ENCODE measurements around the gene LMBR1. TPM values are rescaled to one million over a fixed set of nuclear protein-coding genes. Genes with fewer than 3 reads are reported as not detected.
A peak's percentile ranks its signal among the peaks of the same experiment; 100 is the strongest.
"Not testable (repeated sequence)": the region's sequence is repeated elsewhere in the genome, so short reads cannot be mapped to it uniquely, and the experiment has no call there.

Gene LMBR1
- total RNA-seq, 2 experiments from 2014 or later: 42.7 to 50.6 TPM

- ChIA-PET CTCF (interaction anchor here (0.6 kb wide), 1 partner anchor 322 kb away, joined by 3 read pairs; no protein-coding TSS in a partner anchor), POLR2A (no interaction called here)
- H3K27me3 Mint-ChIP-seq: peaks cover 29% of the 10 kb centered on the region
- no peak for ATAC-seq
- no peak overlapping the region for H3K27ac Mint-ChIP-seq
- H3K4me3 Mint-ChIP-seq: no peak overlapping the region
- H3K36me3 Mint-ChIP-seq (ENCODE audit: low read depth): no peaks in the 10 kb centered on the region
- no peaks in the 10 kb centered on the region for H3K9me3 Mint-ChIP-seq
- intact Hi-C loops (cut with micrococcal nuclease): no loop called here
- no peak for TF ChIP-seq CTCF (IDR thresholded peaks at IDR 0.05)
- DNase-seq: no peak
- peaks cover 25% of the 10 kb centered on the region for H3K4me1 Mint-ChIP-seq (ENCODE audit: low read depth)
Observed at GRCh38 chr7:156927571-156928405, 34.8 kb upstream of the LMBR1 start.

GRCh38 chr7:156925821-156926220, 32.8 kb upstream of the LMBR1 start:
- peaks cover 32% of the 10 kb centered on the region for H3K27me3 Mint-ChIP-seq
- H3K36me3 Mint-ChIP-seq (ENCODE audit: low read depth); ATAC-seq; H3K4me3 Mint-ChIP-seq; intact Hi-C loops (cut with micrococcal nuclease); H3K27ac Mint-ChIP-seq; H3K9me3 Mint-ChIP-seq; DNase-seq: not testable (repeated sequence)
- ChIA-PET CTCF (interaction anchor here (1.2 kb wide), 1 partner anchor 24 kb away, joined by 3 read pairs; the partner anchor contains the start of gene NOM1), POLR2A (interaction anchor here (1.1 to 2.3 kb wide), 2 partner anchors 24 to 32 kb away, joined by 4 to 10 read pairs; partner anchors contain the start of genes LMBR1 and NOM1)
- peaks cover 35% of the 10 kb centered on the region for H3K4me1 Mint-ChIP-seq (ENCODE audit: low read depth)

DNA sequence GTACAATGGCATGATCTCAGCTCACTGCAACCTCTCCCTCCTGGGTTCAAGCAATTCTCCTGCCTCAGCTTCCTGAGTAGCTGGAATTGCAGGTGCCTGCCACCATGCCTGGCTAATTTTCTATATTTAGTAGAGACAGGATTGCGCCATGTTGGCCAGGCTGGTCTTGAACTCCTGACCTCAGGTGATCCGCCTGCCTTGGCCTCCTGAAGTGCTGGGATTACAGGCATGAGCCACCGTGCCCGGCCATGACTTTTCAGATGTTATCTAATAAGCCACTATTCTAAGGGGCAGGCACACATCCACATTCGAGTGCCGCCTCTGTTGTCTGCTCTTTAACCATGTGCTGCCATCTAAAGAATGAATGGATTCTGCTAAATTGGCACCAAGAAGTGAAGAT, 29.3 kb upstream of the LMBR1 start:
- H3K36me3 Mint-ChIP-seq (ENCODE audit: low read depth); H3K4me3 Mint-ChIP-seq; intact Hi-C loops (cut with micrococcal nuclease); ATAC-seq; H3K9me3 Mint-ChIP-seq; DNase-seq: not testable (repeated sequence)
- ChIA-PET POLR2A (interaction anchor here (0.8 to 1.7 kb wide), 2 partner anchors 27 to 29 kb away, joined by 3 to 6 read pairs; partner anchors contain the start of genes LMBR1 and NOM1), CTCF (interaction anchor here (1.4 kb wide), 1 partner anchor 29 kb away, joined by 5 read pairs; the partner anchor contains the start of gene LMBR1)
- Mint-ChIP-seq H3K27ac (peak overlapping the region; percentile 80), H3K4me1 (ENCODE audit: low read depth) (peaks cover 43% of the 10 kb centered on the region), H3K27me3 (peaks cover 39% of the 10 kb centered on the region)

DNA sequence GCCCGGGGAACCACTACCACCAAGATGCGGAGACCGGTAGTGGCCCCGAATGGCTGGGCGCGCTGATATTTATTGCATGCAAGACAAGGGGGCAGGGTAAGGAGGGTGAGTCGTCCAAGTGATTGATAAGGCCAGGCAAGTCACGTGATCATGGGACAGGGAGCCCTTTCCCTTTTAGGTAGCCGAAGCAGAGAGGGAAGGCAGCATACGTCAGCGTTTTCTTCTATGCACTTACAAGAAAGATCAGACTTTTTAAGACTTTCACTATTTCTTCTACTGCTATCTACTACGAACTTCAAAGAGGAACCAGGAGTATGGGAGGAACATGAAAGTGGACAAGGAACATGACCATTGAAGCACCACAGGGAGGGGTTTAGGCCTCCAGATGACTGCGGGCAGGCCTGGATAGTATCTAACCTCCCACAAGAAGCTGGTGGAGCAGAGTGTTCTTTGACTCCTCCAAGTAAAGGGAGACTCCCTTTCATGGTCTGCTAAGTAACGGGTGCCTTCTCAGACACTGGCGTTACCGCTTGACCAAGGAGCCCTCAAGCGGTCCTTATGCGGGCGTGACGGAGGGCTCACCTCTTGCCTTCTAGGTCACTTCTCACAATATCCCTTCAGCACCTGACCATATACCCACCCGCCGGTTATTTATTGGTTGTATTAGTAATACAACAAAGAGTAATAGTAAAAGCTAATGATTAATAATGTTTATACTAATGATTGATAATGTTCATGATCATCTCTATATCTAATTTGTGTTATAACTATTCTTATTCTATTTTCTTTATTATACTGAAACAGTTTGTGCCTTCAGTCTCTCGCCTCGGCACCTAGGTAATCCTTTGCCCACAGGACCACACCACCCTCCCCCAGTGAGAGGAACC, 27.7 kb upstream of the LMBR1 start:
- H3K4me3 Mint-ChIP-seq; intact Hi-C loops (cut with micrococcal nuclease): not testable (repeated sequence)
- CTCF ChIA-PET: interaction anchor here (1.6 kb wide), 1 partner anchor 14 kb away, joined by 3 read pairs; no protein-coding TSS in a partner anchor

GRCh38 chr7:156920076-156920475, 27.1 kb upstream of the LMBR1 start:
- no peak for TF ChIP-seq CTCF (IDR thresholded peaks at IDR 0.05)
- peaks cover 43% of the 10 kb centered on the region for H3K4me1 Mint-ChIP-seq (ENCODE audit: low read depth)
- POLR2A ChIA-PET: no interaction called here

More for the DNA sequence above, 27.7 kb upstream of the LMBR1 start:
- not testable (repeated sequence) for H3K27ac Mint-ChIP-seq; DNase-seq; H3K9me3 Mint-ChIP-seq; H3K36me3 Mint-ChIP-seq (ENCODE audit: low read depth); ATAC-seq
- Mint-ChIP-seq H3K27me3 (peaks cover 42% of the 10 kb centered on the region), H3K4me1 (ENCODE audit: low read depth) (peaks cover 43% of the 10 kb centered on the region)
- POLR2A ChIA-PET: interaction anchor here (1.7 kb wide), 1 partner anchor 29 kb away, joined by 6 read pairs; the partner anchor contains the start of gene NOM1

DNA sequence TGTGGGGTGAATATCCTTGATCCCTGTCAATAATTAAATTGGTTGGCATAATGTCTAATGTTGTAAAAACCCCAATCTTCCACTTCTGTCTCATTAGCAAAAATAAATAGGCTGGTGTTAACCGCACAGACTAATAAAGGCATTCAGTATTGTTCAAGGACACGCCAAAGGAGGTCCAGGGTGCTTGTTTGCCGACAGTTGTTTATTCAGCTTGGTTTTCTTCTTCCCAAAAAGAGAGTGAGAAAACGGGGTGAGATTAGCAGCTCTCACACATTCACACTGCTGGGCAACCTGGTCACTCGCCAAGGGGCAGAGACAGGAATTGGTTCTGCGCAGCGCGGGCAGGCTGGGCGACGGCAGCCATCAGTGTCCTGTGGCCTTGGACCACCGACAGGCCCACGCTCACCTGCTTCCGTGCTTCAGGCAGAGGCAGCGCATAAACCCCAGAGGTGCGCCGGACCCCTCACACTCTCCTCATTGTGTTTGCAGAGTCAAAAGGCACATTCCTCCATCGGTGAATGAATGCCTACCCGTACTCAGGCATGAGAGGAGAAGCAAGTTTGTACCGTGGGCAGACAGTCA, 26.2 kb upstream of the LMBR1 start:
- intact Hi-C loops (cut with micrococcal nuclease): no loop called here
- Mint-ChIP-seq H3K4me3 (no peak overlapping the region), H3K27ac (no peak overlapping the region), H3K9me3 (no peaks in the 10 kb centered on the region), H3K4me1 (ENCODE audit: low read depth) (peaks cover 40% of the 10 kb centered on the region), H3K36me3 (ENCODE audit: low read depth) (no peaks in the 10 kb centered on the region), H3K27me3 (peaks cover 44% of the 10 kb centered on the region)
- DNase-seq (no peak), ATAC-seq (no peak)
- POLR2A ChIA-PET: no interaction called here
- CTCF ChIA-PET: interaction anchor here (2.1 kb wide), 1 partner anchor 30 kb away, joined by 6 read pairs; the partner anchor contains the start of gene NOM1
- no peak for TF ChIP-seq CTCF (IDR thresholded peaks at IDR 0.05)

More at GRCh38 chr7:156920076-156920475, 27.1 kb upstream of the LMBR1 start:
- Mint-ChIP-seq H3K27me3 (peaks cover 45% of the 10 kb centered on the region), H3K36me3 (ENCODE audit: low read depth) (no peaks in the 10 kb centered on the region), H3K4me3 (no peak overlapping the region), H3K9me3 (no peaks in the 10 kb centered on the region), H3K27ac (peak overlapping the region; percentile 16)
- CTCF ChIA-PET: interaction anchor here (1.6 kb wide), 1 partner anchor 14 kb away, joined by 3 read pairs; no protein-coding TSS in a partner anchor
- intact Hi-C loops (cut with micrococcal nuclease): no loop called here
- ATAC-seq (no peak), DNase-seq (no peak)
